GM23248 (cell line): ENCODE results near the gene ARFGAP1. TPM values are rescaled to one million over a fixed set of nuclear protein-coding genes. Genes with fewer than 3 reads are reported as not detected.
A peak's percentile ranks its signal among the peaks of the same experiment; 100 is the strongest.

Experiments used
- DNase-seq: peaks from one replicate; pipeline ENCODE4 v3.0.0-alpha.2; 2015
- H2AFZ ChIP-seq: fragments of 200-600 bp; sonication (generic); 2 replicates; pipeline ENCODE4 v1.6.1; 2016; ENCODE audit warnings: antibody characterized with exemption
- H3F3A ChIP-seq: fragments of 200-600 bp; sonication (generic); 2 replicates; pipeline ENCODE4 v1.6.1; 2016; ENCODE audit warnings: mild to moderate bottlenecking, antibody characterized with exemption, mixed run types; ENCODE audit not compliant: insufficient read depth
- H3K27ac ChIP-seq: fragments of 200-600 bp; sonication (generic); 2 replicates; pipeline ENCODE4 v1.5.1; 2016; ENCODE audit warnings: mild to moderate bottlenecking
- H3K27me3 ChIP-seq: fragments of 200-600 bp; sonication (generic); replicated peaks from 2 replicates; pipeline ENCODE4 v1.6.1; 2016; ENCODE audit warnings: mild to moderate bottlenecking; ENCODE audit not compliant: insufficient read depth
- H3K36me3 ChIP-seq: fragments of 200-600 bp; sonication (generic); 2 replicates; pipeline ENCODE4 v1.6.1; 2016; ENCODE audit warnings: low read depth, mild to moderate bottlenecking
- H3K4me1 ChIP-seq: fragments of 200-600 bp; sonication (generic); 2 replicates; pipeline ENCODE4 v1.6.1; 2016; ENCODE audit warnings: mild to moderate bottlenecking; ENCODE audit not compliant: insufficient read depth
- H3K4me2 ChIP-seq: fragments of 200-600 bp; sonication (generic); one replicate; pipeline ENCODE4 v1.6.1; 2016; ENCODE audit warnings: mild to moderate bottlenecking; ENCODE audit not compliant: unreplicated experiment
- H3K4me3 ChIP-seq: fragments of 200-600 bp; sonication (generic); 2 replicates; pipeline ENCODE4 v1.5.1; 2016; ENCODE audit warnings: mild to moderate bottlenecking
- H3K79me2 ChIP-seq: fragments of 200-600 bp; sonication (generic); 2 replicates; pipeline ENCODE4 v1.6.1; 2016; ENCODE audit warnings: mild to moderate bottlenecking; ENCODE audit not compliant: insufficient read depth
- H3K9ac ChIP-seq: fragments of 200-600 bp; sonication (generic); 2 replicates; pipeline ENCODE4 v1.6.1; 2016; ENCODE audit warnings: mild to moderate bottlenecking
- H3K9me2 ChIP-seq: fragments of 200-600 bp; sonication (generic); 2 replicates; pipeline ENCODE4 v1.6.1; 2016; ENCODE audit warnings: mixed run types, mild to moderate bottlenecking, moderate library complexity; ENCODE audit not compliant: insufficient read depth
- H3K9me3 ChIP-seq: fragments of 200-600 bp; sonication (generic); one replicate; pipeline ENCODE4 v1.6.1; 2017; ENCODE audit warnings: low read depth
- H4K20me1 ChIP-seq: fragments of 200-600 bp; sonication (generic); 2 replicates; pipeline ENCODE4 v1.6.0; 2016; ENCODE audit not compliant: insufficient read depth
- EZH2 ChIP-seq: fragments of 200-600 bp; sonication (generic); IDR thresholded peaks from 2 replicates; pipeline ENCODE4 v1.6.1; 2018; ENCODE audit warnings: antibody characterized with exemption, mild to moderate bottlenecking; ENCODE audit not compliant: insufficient read depth, poor library complexity, severe bottlenecking
- EZH2phosphoT487 ChIP-seq: fragments of 200-600 bp; sonication (generic); IDR thresholded peaks from 2 replicates; pipeline ENCODE4 v1.6.1; 2018; ENCODE audit warnings: antibody characterized with exemption, moderate library complexity, mild to moderate bottlenecking, low read depth; ENCODE audit not compliant: insufficient read depth
- WGBS, 2 experiments: methylation state at CpG; one replicate each; pipeline ENCODE4 v1.1.6; 2015 to 2017; ENCODE audit warnings: low lambda C conversion rate in 2 of 2, low coverage in 1 of 2; ENCODE audit errors: missing lambda C conversion rate in 2 of 2; 5-methylcytosine and 5-hydroxymethylcytosine counted together
- in situ Hi-C: fragments of 300-500 bp; cut with MboI; formaldehyde crosslinking; loops from 2 replicates; pipeline ENCODE4 v1.15.0; 2020
- polyA plus RNA-seq: library from polyadenylated mRNA; unstranded; fragments of >200 nt; fragmentation: Nextera tagmentation; extraction: Ambion mirVana; gene quantifications from 2 replicates; pipeline ENCODE4 v1.2.1, GENCODE V29; 2016
- total RNA-seq: library from RNA; depleted of rRNA; stranded (reverse); fragments of >200 nt; shearing (Covaris generic); gene quantifications from 2 replicates; pipeline ENCODE4 v1.2.3, GENCODE V29; 2014

ARFGAP1 gene
- total and polyA plus RNA-seq, 2 experiments from 2014 or later = 69.0 to 88.5 TPM

- 21% methylated on average over 12 of the region's 12 CpGs for WGBS, 2 experiments
These were observed 6.6 kb upstream of the ARFGAP1 start for GRCh38 chr20:63265891-63266515.

GRCh38 chr20:63267691-63268090 is 4.9 kb upstream of the ARFGAP1 start:
- Histone ChIP-seq H3K79me2 (peaks cover 17% of the 10 kb centered on the region), H3K9ac (no peak overlapping the region)
- TF ChIP-seq EZH2 (no peak), EZH2phosphoT487 (no peak)

More at GRCh38 chr20:63265891-63266515, 6.6 kb upstream of the ARFGAP1 start:
- Histone ChIP-seq H3F3A (no peaks in the 10 kb centered on the region), H3K79me2 (0 out of 2 replicates have a peak, but pooled peaks cover 5% of the 10 kb centered on the region), H3K4me1 (no peaks in the 10 kb centered on the region), H3K9me2 (no peaks in the 10 kb centered on the region), H3K9me3 (no peaks in the 10 kb centered on the region), H2AFZ (no peak overlapping the region), H3K4me3 (no peak overlapping the region), H4K20me1 (no peaks in the 10 kb centered on the region), H3K27me3 (peaks cover 8% of the 10 kb centered on the region; the same call in 1 of the 2 replicates), H3K9ac (no peak overlapping the region), H3K27ac (no peak overlapping the region), H3K36me3 (no peaks in the 10 kb centered on the region), H3K4me2 (no peak overlapping the region)
- DNase-seq = peak; percentile 84
- in situ Hi-C loops = no loop called here
- TF ChIP-seq EZH2phosphoT487 = no peak
- TF ChIP-seq EZH2 = no peak

GRCh38 chr20:63268256-63268655 is 4.4 kb upstream of the ARFGAP1 start:
- no peaks in the 10 kb centered on the region for H3K36me3 ChIP-seq
- TF ChIP-seq EZH2 = no peak
- no peak for TF ChIP-seq EZH2phosphoT487
- H3K9me3 ChIP-seq = no peaks in the 10 kb centered on the region
- DNase-seq = peak; percentile 30
- no peak overlapping the region for H2AFZ ChIP-seq
- no peak overlapping the region for H3K9ac ChIP-seq
- H3K27me3 ChIP-seq = peaks cover 8% of the 10 kb centered on the region; the same call in 1 of the 2 replicates
- peaks cover 23% of the 10 kb centered on the region for H3K79me2 ChIP-seq
- H3K27ac ChIP-seq = no peak overlapping the region
- in situ Hi-C loops = no loop called here
- H4K20me1 ChIP-seq = no peaks in the 10 kb centered on the region
- no peaks in the 10 kb centered on the region for H3K9me2 ChIP-seq
- H3F3A ChIP-seq = no peaks in the 10 kb centered on the region
- H3K4me2 ChIP-seq = no peak overlapping the region
- H3K4me1 ChIP-seq = peaks cover 5% of the 10 kb centered on the region; the same call in 1 of the 2 replicates
- H3K4me3 ChIP-seq = no peak overlapping the region
- 31 to 35% methylated on average over 5 to 7 of the region's 7 CpGs for WGBS, 2 experiments

More at GRCh38 chr20:63267691-63268090, 4.9 kb upstream of the ARFGAP1 start:
- 39 to 40% methylated on average over 8 to 9 of the region's 9 CpGs for WGBS, 2 experiments
- H3K27ac ChIP-seq = no peak overlapping the region
- no peaks in the 10 kb centered on the region for H3K9me2 ChIP-seq
- H3K4me3 ChIP-seq = no peak overlapping the region
- in situ Hi-C loops = no loop called here
- H3K9me3 ChIP-seq = no peaks in the 10 kb centered on the region
- H3K27me3 ChIP-seq = peaks cover 8% of the 10 kb centered on the region; the same call in 1 of the 2 replicates
- no peak overlapping the region for H2AFZ ChIP-seq
- no peak for DNase-seq
- H3K4me2 ChIP-seq = no peak overlapping the region
- H3K36me3 ChIP-seq = no peaks in the 10 kb centered on the region
- H3F3A ChIP-seq = no peaks in the 10 kb centered on the region
- peaks cover 5% of the 10 kb centered on the region; the same call in 1 of the 2 replicates for H3K4me1 ChIP-seq
- H4K20me1 ChIP-seq = no peaks in the 10 kb centered on the region

GRCh38 chr20:63268671-63269439 is 3.8 kb upstream of the ARFGAP1 start:
- in situ Hi-C loops = no loop called here
- H3K9me2 ChIP-seq = no peaks in the 10 kb centered on the region
- no peaks in the 10 kb centered on the region for H4K20me1 ChIP-seq
- no peak overlapping the region for H3K4me2 ChIP-seq
- H3K79me2 ChIP-seq = peaks cover 29% of the 10 kb centered on the region
- no peak overlapping the region for H2AFZ ChIP-seq
- TF ChIP-seq EZH2 (no peak), EZH2phosphoT487 (no peak)
- no peaks in the 10 kb centered on the region for H3F3A ChIP-seq
- H3K36me3 ChIP-seq = no peaks in the 10 kb centered on the region
- H3K4me1 ChIP-seq = peaks cover 5% of the 10 kb centered on the region; the same call in 1 of the 2 replicates
- DNase-seq = peak; percentile 34
- H3K4me3 ChIP-seq = no peak overlapping the region
- H3K27ac ChIP-seq = no peak overlapping the region
- no peak overlapping the region for H3K9ac ChIP-seq
- WGBS, 2 experiments = 20 to 22% methylated on average over 17 to 18 of the region's 18 CpGs
- peaks cover 8% of the 10 kb centered on the region; the same call in 1 of the 2 replicates for H3K27me3 ChIP-seq
- no peaks in the 10 kb centered on the region for H3K9me3 ChIP-seq
